HL-60 (cell line): Measurements from ENCODE around the gene CENPC.

Experiments
- DNase-seq, 2 experiments: peaks; one replicate each; pipeline ENCODE4 v3.0.0-alpha.2; 2010 to 2020; ENCODE audit warnings: low read depth in 1 of 2, low spot score in 1 of 2
- H3K27ac ChIP-seq: fragments of 250-450 bp; sonication (Bioruptor Pico); replicated peaks from 2 replicates; pipeline ENCODE4 v1.5.1; 2020; ENCODE audit warnings: mild to moderate bottlenecking, moderate library complexity
- H3K27me3 ChIP-seq: fragments of 250-450 bp; sonication (Bioruptor Pico); 2 replicates; pipeline ENCODE4 v1.5.1; 2021; ENCODE audit warnings: mild to moderate bottlenecking, moderate library complexity; ENCODE audit not compliant: insufficient read depth, poor library complexity, severe bottlenecking
- H3K4me3 ChIP-seq: replicated peaks from 2 replicates; pipeline ENCODE4 v1.5.1; 2011; ENCODE audit warnings: mild to moderate bottlenecking, control low read depth, low read length; ENCODE audit not compliant: insufficient read depth
- GABPA ChIP-seq: IDR thresholded peaks from 2 replicates; pipeline ENCODE4 v1.6.1; 2012; ENCODE audit warnings: low read depth
- POLR2AphosphoS5 ChIP-seq: IDR thresholded peaks from 2 replicates; pipeline ENCODE4 v1.6.1; 2012; ENCODE audit warnings: low read depth
- REST ChIP-seq: IDR thresholded peaks from 2 replicates; pipeline ENCODE4 v1.6.1; 2012; ENCODE audit warnings: low read depth; ENCODE audit not compliant: insufficient replicate concordance
- SPI1 ChIP-seq: IDR thresholded peaks from 2 replicates; pipeline ENCODE4 v1.6.1; 2012; ENCODE audit warnings: low read depth, mild to moderate bottlenecking, borderline replicate concordance
- long read RNA-seq: library from polyadenylated mRNA; unstranded; transcript quantifications from one replicate; pipeline ENCODE4 v2.0.0, GENCODE V29; 2020
- TF ChIP-seq, protein P1 (sequence below): IDR thresholded peaks from one replicate; pipeline ENCODE4 v1.5.1; 2011; ENCODE audit warnings: low read length, control low read depth, inconsistent platforms; ENCODE audit not compliant: insufficient read depth

CENPC gene, protein sequence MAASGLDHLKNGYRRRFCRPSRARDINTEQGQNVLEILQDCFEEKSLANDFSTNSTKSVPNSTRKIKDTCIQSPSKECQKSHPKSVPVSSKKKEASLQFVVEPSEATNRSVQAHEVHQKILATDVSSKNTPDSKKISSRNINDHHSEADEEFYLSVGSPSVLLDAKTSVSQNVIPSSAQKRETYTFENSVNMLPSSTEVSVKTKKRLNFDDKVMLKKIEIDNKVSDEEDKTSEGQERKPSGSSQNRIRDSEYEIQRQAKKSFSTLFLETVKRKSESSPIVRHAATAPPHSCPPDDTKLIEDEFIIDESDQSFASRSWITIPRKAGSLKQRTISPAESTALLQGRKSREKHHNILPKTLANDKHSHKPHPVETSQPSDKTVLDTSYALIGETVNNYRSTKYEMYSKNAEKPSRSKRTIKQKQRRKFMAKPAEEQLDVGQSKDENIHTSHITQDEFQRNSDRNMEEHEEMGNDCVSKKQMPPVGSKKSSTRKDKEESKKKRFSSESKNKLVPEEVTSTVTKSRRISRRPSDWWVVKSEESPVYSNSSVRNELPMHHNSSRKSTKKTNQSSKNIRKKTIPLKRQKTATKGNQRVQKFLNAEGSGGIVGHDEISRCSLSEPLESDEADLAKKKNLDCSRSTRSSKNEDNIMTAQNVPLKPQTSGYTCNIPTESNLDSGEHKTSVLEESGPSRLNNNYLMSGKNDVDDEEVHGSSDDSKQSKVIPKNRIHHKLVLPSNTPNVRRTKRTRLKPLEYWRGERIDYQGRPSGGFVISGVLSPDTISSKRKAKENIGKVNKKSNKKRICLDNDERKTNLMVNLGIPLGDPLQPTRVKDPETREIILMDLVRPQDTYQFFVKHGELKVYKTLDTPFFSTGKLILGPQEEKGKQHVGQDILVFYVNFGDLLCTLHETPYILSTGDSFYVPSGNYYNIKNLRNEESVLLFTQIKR
- long read RNA-seq, full-length matches to known transcripts = 40 of 136 reads
- long read RNA-seq, partial matches to known transcripts = 86 of 136 reads
- long read RNA-seq, other reads (novel, unspliced or antisense) = 10 of 136 reads

DNA sequence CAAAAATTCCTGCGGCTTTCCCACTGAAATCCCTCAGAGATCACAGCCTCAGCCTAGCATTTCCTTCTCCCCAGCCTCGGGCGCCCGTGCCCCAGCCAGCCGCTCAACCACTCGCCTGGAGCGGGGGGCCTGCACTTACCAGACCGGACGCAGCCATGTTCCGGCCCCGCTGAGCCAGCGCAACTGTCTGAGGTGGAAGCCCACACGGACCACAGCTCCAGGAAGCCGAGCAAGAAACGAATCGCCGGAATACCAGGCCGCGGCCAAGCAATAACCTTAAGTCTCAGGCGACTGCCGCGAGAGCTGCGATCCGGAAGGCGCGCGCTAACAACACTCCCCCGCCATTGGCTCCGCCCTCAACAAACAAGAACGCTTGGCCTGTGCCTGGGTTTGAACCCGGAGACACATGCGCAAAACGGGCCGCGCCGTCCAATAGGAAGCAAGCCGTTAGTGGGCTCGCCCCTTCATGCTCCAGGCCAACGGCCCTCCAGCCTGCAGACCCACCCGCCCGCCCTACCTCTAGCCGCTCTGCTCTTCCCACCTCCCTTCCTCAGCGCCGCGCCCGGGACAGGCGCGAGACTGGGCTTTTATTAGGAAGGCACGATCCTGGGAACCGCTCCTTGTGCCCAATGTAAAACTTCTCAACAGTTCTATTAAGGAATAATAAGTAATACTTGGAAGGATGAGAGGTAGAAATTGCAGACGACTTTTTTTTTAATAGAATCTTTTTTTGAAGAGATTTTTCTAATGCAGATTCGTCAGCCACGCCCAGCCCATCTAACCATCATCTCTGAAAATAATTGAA is at the start of gene CENPC:
CENPC (minus strand) TSS at position 305 of the 805 bp plus-strand sequence; CDS start at position 157, 148 bp downstream.
- peak within 1 kb of the TSS; percentile 97 for H3K27ac ChIP-seq
- peak; percentile 86 to 98 for DNase-seq
- H3K27me3 ChIP-seq = no peaks in the 10 kb centered on the region
- peak within 1 kb of the TSS; percentile 78 for H3K4me3 ChIP-seq
- TF ChIP-seq GABPA (peak; percentile 26; the same call in 1 of the 2 replicates), POLR2AphosphoS5 (peak; percentile 95), SPI1 (no peak), REST (peak; percentile 71)
- TF ChIP-seq, protein P1, sequence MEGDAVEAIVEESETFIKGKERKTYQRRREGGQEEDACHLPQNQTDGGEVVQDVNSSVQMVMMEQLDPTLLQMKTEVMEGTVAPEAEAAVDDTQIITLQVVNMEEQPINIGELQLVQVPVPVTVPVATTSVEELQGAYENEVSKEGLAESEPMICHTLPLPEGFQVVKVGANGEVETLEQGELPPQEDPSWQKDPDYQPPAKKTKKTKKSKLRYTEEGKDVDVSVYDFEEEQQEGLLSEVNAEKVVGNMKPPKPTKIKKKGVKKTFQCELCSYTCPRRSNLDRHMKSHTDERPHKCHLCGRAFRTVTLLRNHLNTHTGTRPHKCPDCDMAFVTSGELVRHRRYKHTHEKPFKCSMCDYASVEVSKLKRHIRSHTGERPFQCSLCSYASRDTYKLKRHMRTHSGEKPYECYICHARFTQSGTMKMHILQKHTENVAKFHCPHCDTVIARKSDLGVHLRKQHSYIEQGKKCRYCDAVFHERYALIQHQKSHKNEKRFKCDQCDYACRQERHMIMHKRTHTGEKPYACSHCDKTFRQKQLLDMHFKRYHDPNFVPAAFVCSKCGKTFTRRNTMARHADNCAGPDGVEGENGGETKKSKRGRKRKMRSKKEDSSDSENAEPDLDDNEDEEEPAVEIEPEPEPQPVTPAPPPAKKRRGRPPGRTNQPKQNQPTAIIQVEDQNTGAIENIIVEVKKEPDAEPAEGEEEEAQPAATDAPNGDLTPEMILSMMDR = no peak

GRCh38 chr4:67593741-67594175 is 48.5 kb upstream of the CENPC start:
- H3K27ac ChIP-seq = no peak overlapping the region
- no peaks in the 10 kb centered on the region for H3K27me3 ChIP-seq
- H3K4me3 ChIP-seq = no peak overlapping the region
- no peak for TF ChIP-seq GABPA
- TF ChIP-seq SPI1 = no peak
- no peak for DNase-seq

DNA sequence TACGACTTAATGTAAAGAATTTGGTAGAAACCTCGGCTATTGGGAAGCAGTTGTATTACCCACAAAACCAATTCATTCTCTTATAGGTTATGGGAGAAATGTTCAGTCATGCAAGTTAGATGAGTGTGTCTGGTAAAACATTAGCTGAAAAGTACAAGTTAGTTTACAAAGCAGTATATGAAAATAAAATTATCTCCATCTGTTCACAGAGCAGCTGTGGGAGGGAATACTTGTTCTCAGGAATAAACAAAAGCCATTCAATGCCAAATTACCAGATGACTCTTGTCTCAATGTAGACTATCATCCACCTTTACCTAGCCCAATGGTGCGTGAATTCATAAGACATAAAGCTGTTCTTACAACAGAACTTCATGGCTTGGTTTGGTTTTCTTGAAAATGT is 41.9 kb upstream of the CENPC start:
- Histone ChIP-seq H3K27ac (no peak overlapping the region), H3K4me3 (no peak overlapping the region), H3K27me3 (no peaks in the 10 kb centered on the region)
- TF ChIP-seq POLR2AphosphoS5 (no peak), GABPA (no peak), REST (no peak), SPI1 (no peak)
- TF ChIP-seq, protein P1 = no peak
- no peak for DNase-seq
